Trophoblast cell (in vitro differentiated cells and primary cell): ENCODE results near the gene LMCD1.

Experiments
- DNase-seq, 2 donors: peaks; one replicate each; pipeline ENCODE4 v3.0.0-alpha.2; 2016
- H2AFZ ChIP-seq: 2 replicates; pipeline ENCODE4 v1.6.1; 2013; ENCODE audit warnings: low read length, moderate library complexity, mild to moderate bottlenecking; ENCODE audit not compliant: insufficient read depth, poor library complexity
- H2AK5ac ChIP-seq: 2 replicates; pipeline ENCODE4 v1.6.1; 2013; ENCODE audit warnings: mild to moderate bottlenecking, low read length
- H2BK120ac ChIP-seq: 2 replicates; pipeline ENCODE4 v1.6.1; 2013; ENCODE audit warnings: low read length, mild to moderate bottlenecking, moderate library complexity; ENCODE audit not compliant: insufficient read depth, poor library complexity
- H2BK12ac ChIP-seq: 2 replicates; pipeline ENCODE4 v1.6.1; 2013; ENCODE audit warnings: mild to moderate bottlenecking, low read length, moderate library complexity
- H2BK5ac ChIP-seq: 2 replicates; pipeline ENCODE4 v1.6.1; 2013; ENCODE audit warnings: low read length, low read depth, moderate library complexity, mild to moderate bottlenecking; ENCODE audit not compliant: poor library complexity
- H3K14ac ChIP-seq: 2 replicates; pipeline ENCODE4 v1.6.1; 2013; ENCODE audit warnings: mild to moderate bottlenecking, low read length
- H3K18ac ChIP-seq: 2 replicates; pipeline ENCODE4 v1.6.1; 2013; ENCODE audit warnings: mild to moderate bottlenecking, low read length
- H3K23ac ChIP-seq: 2 replicates; pipeline ENCODE4 v1.6.1; 2013; ENCODE audit warnings: low read length
- H3K27ac ChIP-seq: 2 replicates; pipeline ENCODE4 v1.5.1; 2013; ENCODE audit warnings: low read depth, mild to moderate bottlenecking, inconsistent platforms, low read length, moderate library complexity
- H3K27me3 ChIP-seq: 2 replicates; pipeline ENCODE4 v1.6.1; 2013; ENCODE audit warnings: inconsistent platforms, mild to moderate bottlenecking, low read length, moderate library complexity; ENCODE audit not compliant: insufficient read depth
- H3K36me3 ChIP-seq, 2 experiments: 1 replicate in 1 of 2; 2 replicates in 1 of 2; pipeline ENCODE4 v1.6.1; 2013; ENCODE audit warnings: low read length in 2 of 2, mild to moderate bottlenecking in 2 of 2, moderate library complexity in 1 of 2; ENCODE audit not compliant: insufficient read depth in 2 of 2, control insufficient read depth in 1 of 2
- H3K4ac ChIP-seq: 2 replicates; pipeline ENCODE4 v1.6.1; 2013; ENCODE audit warnings: low read depth, mild to moderate bottlenecking, low read length, moderate library complexity
- H3K4me1 ChIP-seq, 2 experiments: 1 replicate in 1 of 2; 2 replicates in 1 of 2; pipeline ENCODE4 v1.6.1; 2013; ENCODE audit warnings: low read length in 2 of 2, mild to moderate bottlenecking in 2 of 2, moderate library complexity in 1 of 2; ENCODE audit not compliant: insufficient read depth in 2 of 2, control insufficient read depth in 1 of 2
- H3K4me2 ChIP-seq: 2 replicates; pipeline ENCODE4 v1.6.1; 2013; ENCODE audit warnings: inconsistent platforms, mild to moderate bottlenecking, low read length, moderate library complexity
- H3K4me3 ChIP-seq: 2 replicates; pipeline ENCODE4 v1.5.1; 2013; ENCODE audit warnings: mild to moderate bottlenecking, low read depth, low read length, inconsistent platforms
- H3K79me1 ChIP-seq: one replicate; pipeline ENCODE4 v1.6.1; 2013; ENCODE audit warnings: low read length
- H3K79me2 ChIP-seq: 2 replicates; pipeline ENCODE4 v1.6.1; 2013; ENCODE audit warnings: low read length, mild to moderate bottlenecking; ENCODE audit not compliant: control insufficient read depth, insufficient read depth, poor library complexity
- H3K9ac ChIP-seq: 2 replicates; pipeline ENCODE4 v1.6.1; 2013; ENCODE audit warnings: mild to moderate bottlenecking, low read length
- H3K9me3 ChIP-seq: 2 replicates; pipeline ENCODE4 v1.6.1; 2013; ENCODE audit warnings: low read depth, mild to moderate bottlenecking, control low read depth, inconsistent platforms, low read length; ENCODE audit not compliant: insufficient read depth
- H4K12ac ChIP-seq: 2 replicates; pipeline ENCODE4 v1.6.1; 2013; ENCODE audit warnings: low read depth, mild to moderate bottlenecking, low read length, moderate library complexity
- H4K8ac ChIP-seq: 2 replicates; pipeline ENCODE4 v1.6.1; 2013; ENCODE audit warnings: low read depth, mild to moderate bottlenecking, low read length, moderate library complexity
- H4K91ac ChIP-seq: one replicate; pipeline ENCODE4 v1.6.1; 2013; ENCODE audit warnings: low read depth, mild to moderate bottlenecking, low read length, moderate library complexity
- WGBS: extraction: QIAGEN DNeasy Blood & Tissue Kit; methylation state at CpG from one replicate; pipeline ENCODE4 v1.1.7; 2013; ENCODE audit warnings: missing lambda C conversion rate; ENCODE audit not compliant: insufficient read length, insufficient coverage; ENCODE audit errors: extremely low coverage; 5-methylcytosine and 5-hydroxymethylcytosine counted together

Gene LMCD1

DNA sequence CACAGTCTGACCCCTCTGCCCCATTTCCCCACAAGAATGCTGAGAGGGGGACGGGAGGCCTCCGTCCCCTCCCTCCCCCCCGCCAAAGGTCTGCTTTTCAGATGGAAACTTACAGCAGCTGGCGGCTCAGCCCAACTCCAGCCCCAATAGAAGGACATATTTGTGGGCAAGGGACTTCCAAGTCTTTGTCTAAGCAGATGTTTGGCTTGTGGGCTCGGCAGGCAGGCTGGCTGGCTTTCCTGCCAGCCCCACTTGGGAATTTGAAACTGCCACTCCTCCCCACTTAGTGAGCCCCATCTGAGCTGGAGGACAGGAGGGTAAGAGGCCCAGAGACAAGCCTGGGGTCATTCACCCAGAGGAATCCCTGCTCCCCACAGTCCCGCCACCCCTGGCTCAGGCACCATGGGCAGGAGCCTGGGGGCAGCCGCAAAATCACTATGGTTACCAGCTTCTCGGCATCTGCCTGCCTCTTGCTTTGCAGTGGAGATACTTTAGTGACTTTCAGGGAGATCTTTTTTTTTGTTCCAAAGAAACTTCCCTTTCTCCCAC is 53.6 kb downstream of the LMCD1 start:
- Histone ChIP-seq H3K18ac (no peak overlapping the region), H3K27ac (no peak overlapping the region), H3K4ac (no peak overlapping the region), H3K27me3 (no peaks in the 10 kb centered on the region), H2BK12ac (no peak overlapping the region), H2AFZ (no peak overlapping the region), H4K91ac (no peak overlapping the region), H3K79me2 (no peaks in the 10 kb centered on the region), H3K9me3 (peaks cover 3% of the 10 kb centered on the region), H3K4me1 (peaks cover 0 to 3% of the 10 kb centered on the region in 2 experiments), H2BK120ac (no peak overlapping the region), H4K12ac (no peak overlapping the region), H2BK5ac (no peak overlapping the region), H3K36me3 (peaks cover 42 to 61% of the 10 kb centered on the region in 2 experiments), H3K9ac (no peak overlapping the region), H4K8ac (no peak overlapping the region), H3K79me1 (no peaks in the 10 kb centered on the region), H2AK5ac (no peak overlapping the region), H3K23ac (no peak overlapping the region), H3K4me3 (no peak overlapping the region), H3K4me2 (no peak overlapping the region), H3K14ac (no peak overlapping the region)
- WGBS, result no CpG with 5 or more reads among the region's 8 CpGs
- DNase-seq, result no peak

DNA sequence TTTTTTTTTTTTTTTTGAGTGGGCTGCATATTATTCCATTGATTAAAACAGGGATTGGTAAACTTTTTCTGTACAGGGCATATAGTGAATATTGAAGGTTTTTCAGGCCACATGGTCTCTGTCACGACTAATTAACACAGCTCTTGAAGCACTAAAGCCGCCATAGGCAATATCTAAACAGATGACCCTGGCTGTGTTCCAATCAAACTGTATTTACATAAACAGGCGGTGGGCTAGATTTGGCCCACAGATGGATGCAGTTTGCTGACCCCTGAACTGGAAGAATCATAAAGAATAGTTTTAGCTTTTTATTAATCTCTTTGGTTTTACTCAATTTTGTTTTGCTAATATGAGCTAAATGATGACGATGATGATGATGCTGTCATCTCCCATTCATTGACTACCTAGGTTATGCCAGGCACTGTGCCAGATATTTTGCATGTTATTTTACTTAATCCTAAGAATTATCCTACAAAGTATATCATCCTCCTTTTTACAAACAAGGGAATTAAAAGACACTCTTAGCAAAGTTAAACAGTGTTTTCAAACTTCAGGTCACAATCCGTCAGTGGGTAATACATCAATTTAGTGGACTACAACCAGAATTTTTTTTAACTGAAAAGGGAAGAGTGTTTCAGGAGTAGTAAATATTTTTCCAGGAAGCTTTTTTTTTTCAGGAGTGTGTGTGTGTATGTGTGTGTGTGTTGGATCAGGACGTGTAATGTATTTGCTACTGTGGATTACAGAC is 54.3 kb downstream of the LMCD1 start:
- no peak overlapping the region for H2BK5ac ChIP-seq
- H3K4me3 ChIP-seq, result no peak overlapping the region
- H2AFZ ChIP-seq, result no peak overlapping the region
- H2AK5ac ChIP-seq, result no peak overlapping the region
- no peaks in the 10 kb centered on the region for H3K79me2 ChIP-seq
- H3K36me3 ChIP-seq, result peaks cover 42 to 56% of the 10 kb centered on the region in 2 experiments
- no peak overlapping the region for H3K27ac ChIP-seq
- no peak overlapping the region for H4K8ac ChIP-seq
- no peaks in the 10 kb centered on the region for H3K27me3 ChIP-seq
- H2BK120ac ChIP-seq, result no peak overlapping the region
- H4K12ac ChIP-seq, result no peak overlapping the region
- peaks cover 3% of the 10 kb centered on the region for H3K9me3 ChIP-seq
- no peak overlapping the region for H2BK12ac ChIP-seq
- no CpG with 5 or more reads among the region's 6 CpGs for WGBS
- no peak overlapping the region for H3K14ac ChIP-seq
- peaks cover 0 to 3% of the 10 kb centered on the region in 2 experiments for H3K4me1 ChIP-seq
- H3K79me1 ChIP-seq, result no peaks in the 10 kb centered on the region
- no peak overlapping the region for H3K18ac ChIP-seq
- no peak overlapping the region for H3K23ac ChIP-seq
- H3K4ac ChIP-seq, result no peak overlapping the region
- H3K9ac ChIP-seq, result no peak overlapping the region
- no peak for DNase-seq
- H4K91ac ChIP-seq, result no peak overlapping the region
- H3K4me2 ChIP-seq, result no peak overlapping the region

DNA sequence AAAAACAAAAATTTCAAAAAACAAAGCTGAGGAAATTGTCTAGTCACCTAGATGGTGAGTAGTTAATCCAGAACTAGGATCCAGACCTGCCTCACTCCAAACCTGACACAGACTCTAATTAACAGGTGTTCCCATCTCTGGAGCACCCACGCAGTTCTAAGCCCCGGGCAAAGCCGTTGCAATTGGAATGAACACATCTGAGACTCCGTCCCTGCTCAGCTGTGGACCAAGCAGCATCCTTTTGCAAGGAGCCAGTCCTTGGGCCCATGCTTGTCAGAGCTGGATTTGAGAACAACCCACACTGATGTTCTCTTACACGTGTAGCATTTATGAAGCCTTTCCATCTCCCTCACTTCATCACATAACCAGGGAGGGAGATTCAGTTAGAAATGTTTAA is 54.8 kb downstream of the LMCD1 start:
- H4K8ac ChIP-seq, result no peak overlapping the region
- WGBS, result no CpG with 5 or more reads among the region's 5 CpGs

DNA sequence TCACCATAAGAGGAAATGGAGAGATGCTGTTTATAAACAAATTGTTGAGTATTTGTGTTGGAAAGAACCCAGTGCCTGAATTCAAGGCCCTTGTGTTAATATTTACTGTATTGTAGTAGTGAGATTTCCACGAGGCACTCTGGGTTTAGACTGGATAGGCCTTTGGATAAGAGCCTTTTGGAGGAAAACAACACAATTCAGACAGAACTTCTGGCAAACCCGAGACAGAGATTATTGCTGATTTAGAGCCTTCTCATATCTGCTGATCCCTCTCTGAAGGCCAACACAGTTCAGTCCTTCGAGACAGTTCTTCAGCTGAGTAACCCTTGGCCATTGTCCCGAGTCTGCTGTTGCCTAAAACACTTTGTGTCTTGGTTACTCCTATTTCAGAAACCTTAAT is 55.7 kb downstream of the LMCD1 start:
- Histone ChIP-seq H4K12ac (no peak overlapping the region), H3K36me3 (peaks cover 35 to 47% of the 10 kb centered on the region in 2 experiments), H2BK12ac (no peak overlapping the region), H3K4me2 (no peak overlapping the region), H2AFZ (no peak overlapping the region), H3K14ac (no peak overlapping the region), H3K9me3 (peaks cover 3% of the 10 kb centered on the region), H3K27me3 (no peaks in the 10 kb centered on the region), H2BK5ac (no peak overlapping the region), H3K79me1 (peaks cover 1% of the 10 kb centered on the region), H3K9ac (no peak overlapping the region), H4K91ac (no peak overlapping the region), H3K27ac (no peak overlapping the region), H3K18ac (no peak overlapping the region), H3K4ac (no peak overlapping the region), H4K8ac (no peak overlapping the region), H2BK120ac (no peak overlapping the region), H2AK5ac (no peak overlapping the region), H3K4me3 (no peak overlapping the region), H3K4me1 (peaks cover 0 to 3% of the 10 kb centered on the region in 2 experiments), H3K23ac (no peak overlapping the region), H3K79me2 (no peaks in the 10 kb centered on the region)
- no CpG with 5 or more reads among the region's 4 CpGs for WGBS
- no peak for DNase-seq

More for the DNA sequence above, 54.8 kb downstream of the LMCD1 start:
- H3K23ac ChIP-seq, result no peak overlapping the region
- H3K27ac ChIP-seq, result no peak overlapping the region
- no peak overlapping the region for H3K18ac ChIP-seq
- no peaks in the 10 kb centered on the region for H3K79me1 ChIP-seq
- no peak overlapping the region for H3K9ac ChIP-seq
- no peak overlapping the region for H3K4me3 ChIP-seq
- H2AK5ac ChIP-seq, result no peak overlapping the region
- peaks cover 41 to 55% of the 10 kb centered on the region in 2 experiments for H3K36me3 ChIP-seq
- H2AFZ ChIP-seq, result no peak overlapping the region
- no peak overlapping the region for H3K14ac ChIP-seq
- no peak overlapping the region for H2BK5ac ChIP-seq
- peaks cover 0 to 3% of the 10 kb centered on the region in 2 experiments for H3K4me1 ChIP-seq
- peaks cover 3% of the 10 kb centered on the region for H3K9me3 ChIP-seq
- H4K12ac ChIP-seq, result no peak overlapping the region
- no peak for DNase-seq
- H4K91ac ChIP-seq, result no peak overlapping the region
- H2BK120ac ChIP-seq, result no peak overlapping the region
- no peaks in the 10 kb centered on the region for H3K27me3 ChIP-seq
- no peak overlapping the region for H2BK12ac ChIP-seq
- H3K4ac ChIP-seq, result no peak overlapping the region
- H3K4me2 ChIP-seq, result no peak overlapping the region
- H3K79me2 ChIP-seq, result no peaks in the 10 kb centered on the region
